Panc1 (cell line): Measurements from ENCODE around the gene HELT.
"Not testable (repeated sequence)": the region's sequence is repeated elsewhere in the genome, so short reads cannot be mapped to it uniquely, and the experiment has no call there.

Experiments
- CTCF ChIP-seq: fragments of 450-650 bp; IDR thresholded peaks from 2 replicates; pipeline ENCODE4 v1.5.1; 2017; ENCODE audit warnings: mild to moderate bottlenecking
- TCF7L2 ChIP-seq: IDR thresholded peaks from 2 replicates; pipeline ENCODE4 v1.6.1; 2011; ENCODE audit warnings: mild to moderate bottlenecking, low read depth, low read length, inconsistent platforms

DNA sequence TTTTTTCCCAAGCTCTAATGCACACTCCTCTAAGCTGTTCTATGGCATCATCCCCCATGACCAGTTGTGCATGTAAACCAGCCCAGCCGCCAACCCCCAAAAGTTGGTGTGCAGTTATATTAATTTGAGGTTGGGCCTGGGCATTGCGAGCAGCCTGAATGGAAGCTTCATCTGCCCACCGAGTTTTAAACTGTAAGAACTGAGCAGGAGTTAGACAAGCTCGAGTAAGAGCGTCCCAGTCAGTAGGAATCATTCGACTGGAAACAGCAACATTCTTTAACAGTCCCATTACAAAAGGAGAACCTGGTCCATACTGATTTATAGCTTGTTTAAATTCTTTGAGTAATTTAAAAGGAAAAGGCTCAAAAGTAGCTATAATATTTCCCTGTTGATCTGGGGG is 32.0 kb downstream of the HELT start:
- not testable (repeated sequence) for TF ChIP-seq CTCF, TCF7L2
